ENCODE data around the gene OSGEP. TPM values are rescaled to one million over a fixed set of nuclear protein-coding genes. Genes with fewer than 3 reads are reported as not detected.

OSGEP gene
- total RNA-seq, 2 experiments from 2014 or later, result 49.2 to 52.9 TPM

GRCh38 chr14:20472536-20473169 is 18.0 kb upstream of the OSGEP start:
- intact Hi-C loops (cut with DNase I, micrococcal nuclease), result no loop called here
- H3K4me1 Mint-ChIP-seq (ENCODE audit: low read depth), result peaks cover 83% of the 10 kb centered on the region
- TF ChIP-seq CTCF (IDR thresholded peaks at IDR 0.05), result no peak
- Histone ChIP-seq H3K4me1 (ENCODE audit: insufficient read depth, low read length) (peaks cover 79% of the 10 kb centered on the region), H3K9me3 (ENCODE audit: control insufficient read depth in 1 of 2, insufficient read depth in 1 of 2, low read length in 2 of 2) (no peaks in the 10 kb centered on the region), H3K4me3 (ENCODE audit: low read length) (no peak overlapping the region), H3K27ac (ENCODE audit: low read depth in 1 of 2, low read length in 2 of 2) (no peak overlapping the region), H3K27me3 (ENCODE audit: control insufficient read depth in 1 of 2, insufficient read depth in 2 of 2, low read length in 2 of 2) (no peaks in the 10 kb centered on the region), H3K36me3 (ENCODE audit: insufficient read depth, low read length) (peaks cover 48% of the 10 kb centered on the region)
- peak overlapping the region; percentile 92 for H3K27ac Mint-ChIP-seq
- DNase-seq (no peak), ATAC-seq (ENCODE audit: poor library complexity) (no peak)
- H3K36me3 Mint-ChIP-seq (ENCODE audit: low read depth), result peaks cover 76% of the 10 kb centered on the region
- H3K27me3 Mint-ChIP-seq, result no peaks in the 10 kb centered on the region
- CTCF ChIA-PET, result no interaction called here
- no peaks in the 10 kb centered on the region for H3K9me3 Mint-ChIP-seq
- POLR2A ChIA-PET, result interaction anchor here (1.2 to 4.8 kb wide), 3 partner anchors 12 to 17 kb away, joined by 4 to 43 read pairs (median 9); partner anchors contain the start of genes APEX1 and PIP4P1
- H3K4me3 Mint-ChIP-seq, result peak overlapping the region; percentile 76

- CTCF ChIA-PET, result interaction anchor here (1.1 to 1.6 kb wide), 2 partner anchors 55 to 57 kb away, joined by 3 to 7 read pairs; partner anchors contain the start of gene TEP1
- H3K36me3 Mint-ChIP-seq (ENCODE audit: low read depth), result peaks cover 55% of the 10 kb centered on the region
Measured at GRCh38 chr14:20470603-20470901, 15.9 kb upstream of the OSGEP start.

More at GRCh38 chr14:20470603-20470901, 15.9 kb upstream of the OSGEP start:
- H3K36me3 ChIP-seq (ENCODE audit: insufficient read depth, low read length), result peaks cover 35% of the 10 kb centered on the region
- Mint-ChIP-seq H3K4me1 (ENCODE audit: low read depth) (peaks cover 62% of the 10 kb centered on the region), H3K27ac (peak overlapping the region; percentile 92), H3K27me3 (no peaks in the 10 kb centered on the region), H3K9me3 (no peaks in the 10 kb centered on the region), H3K4me3 (peak overlapping the region; percentile 98)
- no peak for TF ChIP-seq CTCF (IDR thresholded peaks at IDR 0.05)
- H3K27ac ChIP-seq (ENCODE audit: low read depth in 1 of 2, low read length in 2 of 2), result peak overlapping the region; percentile 78 to 81
- H3K4me1 ChIP-seq (ENCODE audit: insufficient read depth, low read length), result peaks cover 58% of the 10 kb centered on the region
- intact Hi-C loops (cut with DNase I, micrococcal nuclease), result no loop called here
- no peaks in the 10 kb centered on the region for H3K9me3 ChIP-seq (ENCODE audit: control insufficient read depth in 1 of 2, insufficient read depth in 1 of 2, low read length in 2 of 2)
- H3K27me3 ChIP-seq (ENCODE audit: control insufficient read depth in 1 of 2, insufficient read depth in 2 of 2, low read length in 2 of 2), result no peaks in the 10 kb centered on the region
- DNase-seq (peak in 1 of 14 experiments; percentile 29), ATAC-seq (ENCODE audit: poor library complexity) (no peak)
- peak overlapping the region; percentile 95 for H3K4me3 ChIP-seq (ENCODE audit: low read length)
- POLR2A ChIA-PET, result interaction anchor here (0.7 to 4.8 kb wide), 10 partner anchors 9 to 212 kb away, joined by 3 to 43 read pairs (median 8); partner anchors contain the start of genes APEX1, OSGEP and PIP4P1

Data from CD4-positive, alpha-beta T cell (primary cell).